ENCODE measurements around the gene GJA5.

GJA5 gene

DNA sequence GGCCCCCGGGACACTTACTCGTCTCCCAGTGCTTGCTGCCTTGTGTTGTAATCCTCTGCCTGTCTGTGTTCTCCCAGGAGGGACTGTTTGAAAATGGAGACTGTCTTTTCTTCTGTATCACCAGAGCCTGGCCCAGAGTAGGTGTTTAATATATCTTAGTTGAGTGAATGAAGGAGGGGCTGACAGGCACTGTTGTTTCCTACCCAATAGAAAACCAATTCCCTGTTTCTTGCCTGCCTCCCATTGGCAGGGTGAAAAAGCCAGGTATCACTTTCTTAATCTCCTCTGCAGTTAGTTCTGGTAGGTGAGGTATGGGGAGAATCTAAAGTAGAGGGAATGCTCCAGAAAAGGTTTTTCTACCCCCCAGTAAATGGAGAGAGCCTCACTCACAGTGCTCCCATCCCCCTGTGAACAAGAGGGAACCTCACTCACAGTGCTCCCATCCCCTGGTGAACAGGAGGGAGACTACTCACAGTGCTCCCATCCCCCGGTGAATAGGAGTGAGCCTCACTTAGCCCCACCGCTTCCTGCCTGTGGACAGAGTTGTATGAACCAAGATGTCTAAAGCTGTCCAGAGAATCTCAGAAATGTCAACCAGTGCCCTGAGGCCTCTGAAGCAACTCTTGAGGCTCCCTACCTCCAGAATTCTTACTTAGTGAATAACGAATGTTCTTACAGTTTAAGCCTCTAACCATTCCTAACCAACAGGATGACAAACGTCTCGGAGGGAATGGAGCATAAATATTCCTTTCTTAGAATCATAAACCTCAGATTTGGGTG, at the start of gene GJA5:
Gene GJA5 (minus strand): TSS at position 122 of the 780 bp plus-strand sequence. CDS start 1,364 bp downstream, outside the sequence.
- TF ChIP-seq TAF1 (IDR thresholded peaks at IDR 0.05; ENCODE audit: low read depth) (no peak), CREB1 (IDR thresholded peaks at IDR 0.05; ENCODE audit: low read depth) (no peak), EGR1 (IDR thresholded peaks at IDR 0.05) (no peak), FOXM1 (IDR thresholded peaks at IDR 0.05; ENCODE audit: borderline replicate concordance, low read depth) (no peak), TEAD4 (IDR thresholded peaks at IDR 0.05) (no peak), RAD21 (IDR thresholded peaks at IDR 0.05; ENCODE audit: low read depth) (no peak), YY1 (IDR thresholded peaks at IDR 0.05; ENCODE audit: low read depth) (no peak), TCF12 (IDR thresholded peaks at IDR 0.05; ENCODE audit: low read depth) (no peak), CEBPB (IDR thresholded peaks at IDR 0.05) (no peak), ZBTB7A (IDR thresholded peaks at IDR 0.05; ENCODE audit: low read depth) (no peak), NFIC (IDR thresholded peaks at IDR 0.05) (no peak), EP300 (IDR thresholded peaks at IDR 0.05; ENCODE audit: borderline replicate concordance) (no peak)
- TF ChIP-seq, protein P1, sequence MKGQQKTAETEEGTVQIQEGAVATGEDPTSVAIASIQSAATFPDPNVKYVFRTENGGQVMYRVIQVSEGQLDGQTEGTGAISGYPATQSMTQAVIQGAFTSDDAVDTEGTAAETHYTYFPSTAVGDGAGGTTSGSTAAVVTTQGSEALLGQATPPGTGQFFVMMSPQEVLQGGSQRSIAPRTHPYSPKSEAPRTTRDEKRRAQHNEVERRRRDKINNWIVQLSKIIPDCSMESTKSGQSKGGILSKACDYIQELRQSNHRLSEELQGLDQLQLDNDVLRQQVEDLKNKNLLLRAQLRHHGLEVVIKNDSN (IDR thresholded peaks at IDR 0.05): no peak
- TF ChIP-seq, protein P2, sequence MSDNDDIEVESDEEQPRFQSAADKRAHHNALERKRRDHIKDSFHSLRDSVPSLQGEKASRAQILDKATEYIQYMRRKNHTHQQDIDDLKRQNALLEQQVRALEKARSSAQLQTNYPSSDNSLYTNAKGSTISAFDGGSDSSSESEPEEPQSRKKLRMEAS (IDR thresholded peaks at IDR 0.05): no peak
- TF ChIP-seq, protein P3, sequence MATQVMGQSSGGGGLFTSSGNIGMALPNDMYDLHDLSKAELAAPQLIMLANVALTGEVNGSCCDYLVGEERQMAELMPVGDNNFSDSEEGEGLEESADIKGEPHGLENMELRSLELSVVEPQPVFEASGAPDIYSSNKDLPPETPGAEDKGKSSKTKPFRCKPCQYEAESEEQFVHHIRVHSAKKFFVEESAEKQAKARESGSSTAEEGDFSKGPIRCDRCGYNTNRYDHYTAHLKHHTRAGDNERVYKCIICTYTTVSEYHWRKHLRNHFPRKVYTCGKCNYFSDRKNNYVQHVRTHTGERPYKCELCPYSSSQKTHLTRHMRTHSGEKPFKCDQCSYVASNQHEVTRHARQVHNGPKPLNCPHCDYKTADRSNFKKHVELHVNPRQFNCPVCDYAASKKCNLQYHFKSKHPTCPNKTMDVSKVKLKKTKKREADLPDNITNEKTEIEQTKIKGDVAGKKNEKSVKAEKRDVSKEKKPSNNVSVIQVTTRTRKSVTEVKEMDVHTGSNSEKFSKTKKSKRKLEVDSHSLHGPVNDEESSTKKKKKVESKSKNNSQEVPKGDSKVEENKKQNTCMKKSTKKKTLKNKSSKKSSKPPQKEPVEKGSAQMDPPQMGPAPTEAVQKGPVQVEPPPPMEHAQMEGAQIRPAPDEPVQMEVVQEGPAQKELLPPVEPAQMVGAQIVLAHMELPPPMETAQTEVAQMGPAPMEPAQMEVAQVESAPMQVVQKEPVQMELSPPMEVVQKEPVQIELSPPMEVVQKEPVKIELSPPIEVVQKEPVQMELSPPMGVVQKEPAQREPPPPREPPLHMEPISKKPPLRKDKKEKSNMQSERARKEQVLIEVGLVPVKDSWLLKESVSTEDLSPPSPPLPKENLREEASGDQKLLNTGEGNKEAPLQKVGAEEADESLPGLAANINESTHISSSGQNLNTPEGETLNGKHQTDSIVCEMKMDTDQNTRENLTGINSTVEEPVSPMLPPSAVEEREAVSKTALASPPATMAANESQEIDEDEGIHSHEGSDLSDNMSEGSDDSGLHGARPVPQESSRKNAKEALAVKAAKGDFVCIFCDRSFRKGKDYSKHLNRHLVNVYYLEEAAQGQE (IDR thresholded peaks at IDR 0.05; ENCODE audit: low read depth): no peak

GRCh38 chr1:147809236-147809635, 48.8 kb upstream of the GJA5 start:
- TF ChIP-seq, protein P3 (IDR thresholded peaks at IDR 0.05; ENCODE audit: low read depth): no peak
- TF ChIP-seq EGR1 (IDR thresholded peaks at IDR 0.05) (no peak), TCF12 (IDR thresholded peaks at IDR 0.05; ENCODE audit: low read depth) (no peak), TEAD4 (IDR thresholded peaks at IDR 0.05) (no peak), EP300 (IDR thresholded peaks at IDR 0.05; ENCODE audit: borderline replicate concordance) (no peak), FOXM1 (IDR thresholded peaks at IDR 0.05; ENCODE audit: borderline replicate concordance, low read depth) (no peak), YY1 (IDR thresholded peaks at IDR 0.05; ENCODE audit: low read depth) (no peak), ZBTB7A (IDR thresholded peaks at IDR 0.05; ENCODE audit: low read depth) (no peak), CREB1 (IDR thresholded peaks at IDR 0.05; ENCODE audit: low read depth) (no peak), TAF1 (IDR thresholded peaks at IDR 0.05; ENCODE audit: low read depth) (no peak), CEBPB (IDR thresholded peaks at IDR 0.05) (no peak), NFIC (IDR thresholded peaks at IDR 0.05) (no peak), RAD21 (IDR thresholded peaks at IDR 0.05; ENCODE audit: low read depth) (no peak)
- TF ChIP-seq, protein P2 (IDR thresholded peaks at IDR 0.05): no peak
- TF ChIP-seq, protein P1 (IDR thresholded peaks at IDR 0.05): no peak

DNA sequence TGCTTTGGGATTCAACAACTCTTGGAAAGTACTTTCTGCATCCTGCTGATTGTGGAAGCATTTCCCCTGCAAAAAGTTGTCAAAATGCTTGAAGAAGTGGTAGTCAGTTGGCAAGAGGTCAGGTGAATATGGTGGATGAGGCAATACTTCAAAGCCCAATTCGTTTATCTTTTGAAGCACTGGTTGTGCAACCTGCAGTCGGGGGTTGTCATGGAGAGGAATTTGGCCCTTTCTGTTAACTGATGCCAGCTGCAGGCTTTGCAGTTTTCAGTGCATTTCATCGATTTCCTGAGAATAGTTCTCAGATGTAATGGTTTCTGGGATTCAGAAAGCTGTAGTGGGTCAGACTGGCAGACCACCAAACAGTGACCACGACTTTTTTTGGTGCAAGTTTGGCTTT, 47.6 kb upstream of the GJA5 start:
- TF ChIP-seq, protein P2 (IDR thresholded peaks at IDR 0.05): no peak
- TF ChIP-seq TEAD4 (IDR thresholded peaks at IDR 0.05): no peak
- TF ChIP-seq CEBPB (IDR thresholded peaks at IDR 0.05): no peak
- TF ChIP-seq, protein P3 (IDR thresholded peaks at IDR 0.05; ENCODE audit: low read depth): no peak
- TF ChIP-seq, protein P1 (IDR thresholded peaks at IDR 0.05): no peak
- no peak for TF ChIP-seq CREB1 (IDR thresholded peaks at IDR 0.05; ENCODE audit: low read depth)
- no peak for TF ChIP-seq NFIC (IDR thresholded peaks at IDR 0.05)
- no peak for TF ChIP-seq YY1 (IDR thresholded peaks at IDR 0.05; ENCODE audit: low read depth)

Data from Ishikawa (cell line).